ENCODE measurements around the gene FOXP2. TPM values are rescaled to one million over a fixed set of nuclear protein-coding genes. Genes with fewer than 3 reads are reported as not detected.

FOXP2 gene
- 3.8 and 5.8 TPM in 2 replicates for total RNA-seq

DNA sequence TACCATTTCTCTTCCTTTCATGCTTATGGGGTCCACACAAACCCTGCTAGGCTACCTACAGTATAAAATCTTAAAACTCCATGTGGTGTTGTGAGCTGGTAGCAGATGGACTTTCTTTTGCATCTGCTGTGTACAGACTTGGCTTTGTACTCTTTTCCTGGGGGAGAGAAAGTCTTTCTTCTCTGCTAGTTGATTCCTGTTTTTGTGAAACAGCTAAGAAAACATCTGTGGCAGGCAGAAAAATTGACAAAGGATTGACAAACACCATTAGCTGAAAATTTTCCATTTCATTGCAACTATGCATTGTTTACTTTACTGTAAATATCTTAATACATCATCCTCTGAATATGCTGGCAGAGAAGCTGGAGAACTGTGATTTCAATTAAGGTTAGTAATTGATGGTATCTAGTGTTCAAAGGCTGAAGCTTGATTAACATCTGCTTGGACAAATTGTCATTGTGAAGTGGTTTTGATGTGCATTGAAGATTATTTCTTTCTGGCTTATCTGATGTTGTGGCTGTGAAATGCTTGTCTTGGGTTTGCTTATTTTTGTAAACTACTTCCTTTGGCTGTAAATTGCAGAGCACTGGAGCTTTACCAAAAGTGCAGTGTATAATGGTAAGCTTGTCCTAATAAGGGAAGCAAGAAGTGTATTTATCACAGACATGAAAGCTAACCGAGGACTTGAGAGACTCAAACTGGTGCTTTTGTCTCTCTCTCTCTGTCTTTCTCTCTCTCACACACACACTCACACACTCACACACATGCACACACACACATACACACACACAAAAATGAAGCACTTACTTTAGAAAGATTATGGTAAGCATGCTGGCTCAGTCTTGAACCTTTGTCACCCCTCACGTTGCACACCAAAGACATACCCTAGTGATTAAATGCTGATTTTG, at the start of gene FOXP2:
Gene FOXP2, plus strand, starts transcription at position 660 of the 908 bp plus-strand sequence. CDS start 11,697 bp downstream, outside the sequence.
- Histone ChIP-seq H3K4me3 (ENCODE audit: insufficient read depth, low read length) (peak within 1 kb of the TSS; percentile 67), H2AFZ (ENCODE audit: low read length) (peak within 1 kb of the TSS; percentile 73), H3K27ac (ENCODE audit: low read depth, low read length) (no peak within 1 kb of the TSS), H3K36me3 (ENCODE audit: insufficient read depth, low read length) (no peaks in the 10 kb centered on the region), H3K9me3 (ENCODE audit: low read depth, low read length) (no peaks in the 10 kb centered on the region), H3K79me2 (ENCODE audit: insufficient read depth, low read length) (no peaks in the 10 kb centered on the region), H3K4me1 (ENCODE audit: insufficient read depth, low read length) (peaks cover 5% of the 10 kb centered on the region), H3K4me2 (ENCODE audit: insufficient read depth, low read length) (peak within 1 kb of the TSS; percentile 86), H3K27me3 (ENCODE audit: insufficient read depth, low read length) (no peaks in the 10 kb centered on the region), H4K20me1 (ENCODE audit: insufficient read depth, low read length) (no peaks in the 10 kb centered on the region)
- no peak for DNase-seq (ENCODE audit: insufficient read length, low spot score, missing footprints)
- TF ChIP-seq, protein P1, sequence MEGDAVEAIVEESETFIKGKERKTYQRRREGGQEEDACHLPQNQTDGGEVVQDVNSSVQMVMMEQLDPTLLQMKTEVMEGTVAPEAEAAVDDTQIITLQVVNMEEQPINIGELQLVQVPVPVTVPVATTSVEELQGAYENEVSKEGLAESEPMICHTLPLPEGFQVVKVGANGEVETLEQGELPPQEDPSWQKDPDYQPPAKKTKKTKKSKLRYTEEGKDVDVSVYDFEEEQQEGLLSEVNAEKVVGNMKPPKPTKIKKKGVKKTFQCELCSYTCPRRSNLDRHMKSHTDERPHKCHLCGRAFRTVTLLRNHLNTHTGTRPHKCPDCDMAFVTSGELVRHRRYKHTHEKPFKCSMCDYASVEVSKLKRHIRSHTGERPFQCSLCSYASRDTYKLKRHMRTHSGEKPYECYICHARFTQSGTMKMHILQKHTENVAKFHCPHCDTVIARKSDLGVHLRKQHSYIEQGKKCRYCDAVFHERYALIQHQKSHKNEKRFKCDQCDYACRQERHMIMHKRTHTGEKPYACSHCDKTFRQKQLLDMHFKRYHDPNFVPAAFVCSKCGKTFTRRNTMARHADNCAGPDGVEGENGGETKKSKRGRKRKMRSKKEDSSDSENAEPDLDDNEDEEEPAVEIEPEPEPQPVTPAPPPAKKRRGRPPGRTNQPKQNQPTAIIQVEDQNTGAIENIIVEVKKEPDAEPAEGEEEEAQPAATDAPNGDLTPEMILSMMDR (IDR thresholded peaks at IDR 0.05; ENCODE audit: extremely low read depth, low read depth, low read length): no peak

DNA sequence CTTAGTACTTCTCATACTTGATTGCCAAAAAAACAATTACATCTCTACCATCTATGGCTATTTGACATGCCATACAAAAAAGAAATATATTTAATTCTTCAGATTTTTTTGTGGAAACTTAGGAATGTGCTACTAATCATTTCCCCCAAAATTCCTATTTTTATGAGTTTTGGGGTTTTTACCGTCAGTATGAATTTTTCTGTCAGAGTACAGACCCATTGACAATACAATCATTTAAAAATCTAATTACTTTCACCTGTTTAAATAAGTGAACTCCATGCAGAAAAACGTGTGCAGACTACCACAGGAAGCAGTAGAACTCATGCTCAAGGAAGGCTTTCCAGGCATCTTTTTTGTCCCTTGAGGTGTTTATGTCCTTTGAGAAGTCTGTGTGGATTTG, 48.8 kb upstream of the FOXP2 start:
- Histone ChIP-seq H3K4me2 (ENCODE audit: insufficient read depth, low read length) (no peak overlapping the region), H3K4me1 (ENCODE audit: insufficient read depth, low read length) (no peaks in the 10 kb centered on the region), H3K9me3 (ENCODE audit: low read depth, low read length) (no peaks in the 10 kb centered on the region), H3K36me3 (ENCODE audit: insufficient read depth, low read length) (no peaks in the 10 kb centered on the region), H3K4me3 (ENCODE audit: insufficient read depth, low read length) (no peak overlapping the region), H3K27me3 (ENCODE audit: insufficient read depth, low read length) (no peaks in the 10 kb centered on the region), H3K27ac (ENCODE audit: low read depth, low read length) (no peak overlapping the region), H2AFZ (ENCODE audit: low read length) (no peak overlapping the region), H3K79me2 (ENCODE audit: insufficient read depth, low read length) (no peaks in the 10 kb centered on the region), H4K20me1 (ENCODE audit: insufficient read depth, low read length) (no peaks in the 10 kb centered on the region)
- no peak for DNase-seq (ENCODE audit: insufficient read length, low spot score, missing footprints)
- TF ChIP-seq, protein P1 (IDR thresholded peaks at IDR 0.05; ENCODE audit: extremely low read depth, low read depth, low read length): no peak

DNA sequence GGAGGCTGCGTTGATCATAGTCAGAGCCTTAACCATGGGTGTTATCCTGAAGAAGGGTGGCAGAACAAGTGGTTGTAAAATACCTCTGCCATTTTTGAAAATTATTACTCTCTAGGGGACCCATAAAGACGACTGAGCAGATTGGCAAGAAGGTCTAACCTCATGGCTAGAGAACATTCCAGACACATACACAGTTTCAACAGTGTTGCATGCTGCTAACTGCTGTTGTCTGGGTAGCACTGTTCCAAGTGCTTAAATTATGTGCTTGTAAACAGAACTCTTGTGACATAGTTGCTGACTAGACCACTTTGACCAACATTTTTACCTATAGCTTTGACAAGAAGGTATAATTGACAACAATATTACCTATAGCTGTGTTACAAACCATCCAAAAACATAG, 46.1 kb upstream of the FOXP2 start:
- Histone ChIP-seq H3K9me3 (ENCODE audit: low read depth, low read length) (no peaks in the 10 kb centered on the region), H3K4me1 (ENCODE audit: insufficient read depth, low read length) (no peaks in the 10 kb centered on the region), H2AFZ (ENCODE audit: low read length) (no peak overlapping the region), H3K79me2 (ENCODE audit: insufficient read depth, low read length) (no peaks in the 10 kb centered on the region), H4K20me1 (ENCODE audit: insufficient read depth, low read length) (no peaks in the 10 kb centered on the region), H3K4me2 (ENCODE audit: insufficient read depth, low read length) (no peak overlapping the region), H3K36me3 (ENCODE audit: insufficient read depth, low read length) (no peaks in the 10 kb centered on the region), H3K4me3 (ENCODE audit: insufficient read depth, low read length) (no peak overlapping the region), H3K27ac (ENCODE audit: low read depth, low read length) (no peak overlapping the region), H3K27me3 (ENCODE audit: insufficient read depth, low read length) (no peaks in the 10 kb centered on the region)
- TF ChIP-seq, protein P1 (IDR thresholded peaks at IDR 0.05; ENCODE audit: extremely low read depth, low read depth, low read length): no peak
- DNase-seq (ENCODE audit: insufficient read length, low spot score, missing footprints): no peak

DNA sequence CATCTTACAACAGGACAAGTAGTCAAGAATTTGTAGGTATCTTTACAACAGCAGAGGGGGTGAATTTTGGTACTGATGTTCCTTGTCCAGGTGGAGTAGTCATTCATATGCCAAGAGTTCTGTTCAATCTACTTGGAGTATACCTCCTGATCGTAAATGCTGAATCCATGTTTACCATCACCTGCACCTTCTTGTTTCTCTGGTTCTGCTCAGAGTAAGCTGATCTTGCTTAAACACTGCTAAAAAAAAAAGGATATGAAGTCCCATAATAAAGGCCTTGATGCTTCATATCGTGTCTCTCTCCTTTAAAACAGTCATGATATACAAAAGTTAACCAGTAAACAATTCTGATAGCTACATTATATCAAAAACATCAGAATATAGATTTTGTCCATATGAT, 45.3 kb upstream of the FOXP2 start:
- H3K4me1 ChIP-seq (ENCODE audit: insufficient read depth, low read length): no peaks in the 10 kb centered on the region
- no peaks in the 10 kb centered on the region for H3K27me3 ChIP-seq (ENCODE audit: insufficient read depth, low read length)
- H3K27ac ChIP-seq (ENCODE audit: low read depth, low read length): no peak overlapping the region
- no peak overlapping the region for H3K4me3 ChIP-seq (ENCODE audit: insufficient read depth, low read length)
- H3K79me2 ChIP-seq (ENCODE audit: insufficient read depth, low read length): no peaks in the 10 kb centered on the region
- no peak overlapping the region for H2AFZ ChIP-seq (ENCODE audit: low read length)
- H3K36me3 ChIP-seq (ENCODE audit: insufficient read depth, low read length): no peaks in the 10 kb centered on the region
- no peak overlapping the region for H3K4me2 ChIP-seq (ENCODE audit: insufficient read depth, low read length)
- TF ChIP-seq, protein P1 (IDR thresholded peaks at IDR 0.05; ENCODE audit: extremely low read depth, low read depth, low read length): no peak
- no peaks in the 10 kb centered on the region for H4K20me1 ChIP-seq (ENCODE audit: insufficient read depth, low read length)
- no peak for DNase-seq (ENCODE audit: insufficient read length, low spot score, missing footprints)
- no peaks in the 10 kb centered on the region for H3K9me3 ChIP-seq (ENCODE audit: low read depth, low read length)
